ENCODE measurements around the gene TRMT44.

GRCh38 chr4:8401665-8402064 is 38.9 kb upstream of the TRMT44 start:
- TF ChIP-seq CTCF (IDR thresholded peaks at IDR 0.05) (no peak), POLR2AphosphoS5 (IDR thresholded peaks at IDR 0.05) (no peak)
